ENCODE results near the gene TOMM22.

The TOMM22 gene

DNA sequence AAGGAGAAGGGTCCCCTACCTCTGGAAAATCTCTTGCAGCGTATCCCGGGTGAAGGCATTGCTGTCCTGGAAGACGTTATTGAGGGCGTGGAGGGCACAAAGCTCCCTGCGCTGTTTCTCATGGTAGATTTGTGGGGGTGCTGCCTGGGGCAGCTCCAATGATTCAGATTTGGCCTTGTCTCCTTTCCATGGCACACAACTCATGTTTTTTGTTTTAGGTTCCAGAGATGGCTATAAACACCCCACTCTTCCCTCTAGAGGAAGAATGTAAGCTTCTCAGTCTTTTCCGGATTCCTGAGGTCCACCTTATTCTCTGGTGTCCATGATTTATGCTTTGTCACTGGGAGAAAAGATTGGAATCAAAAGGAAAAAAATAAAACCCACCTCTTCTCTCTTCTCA is 18.0 kb downstream of the TOMM22 start:
- H3K27ac ChIP-seq: peak overlapping the region; percentile 87 to 97 (median 93); a peak in 21 of 22 replicates
- TF ChIP-seq Cebpa-rat (IDR thresholded peaks at IDR 0.05): no peak
- H3K4me1 ChIP-seq: peaks cover 49 to 70% (median 63%) of the 10 kb centered on the region in 10 experiments

DNA sequence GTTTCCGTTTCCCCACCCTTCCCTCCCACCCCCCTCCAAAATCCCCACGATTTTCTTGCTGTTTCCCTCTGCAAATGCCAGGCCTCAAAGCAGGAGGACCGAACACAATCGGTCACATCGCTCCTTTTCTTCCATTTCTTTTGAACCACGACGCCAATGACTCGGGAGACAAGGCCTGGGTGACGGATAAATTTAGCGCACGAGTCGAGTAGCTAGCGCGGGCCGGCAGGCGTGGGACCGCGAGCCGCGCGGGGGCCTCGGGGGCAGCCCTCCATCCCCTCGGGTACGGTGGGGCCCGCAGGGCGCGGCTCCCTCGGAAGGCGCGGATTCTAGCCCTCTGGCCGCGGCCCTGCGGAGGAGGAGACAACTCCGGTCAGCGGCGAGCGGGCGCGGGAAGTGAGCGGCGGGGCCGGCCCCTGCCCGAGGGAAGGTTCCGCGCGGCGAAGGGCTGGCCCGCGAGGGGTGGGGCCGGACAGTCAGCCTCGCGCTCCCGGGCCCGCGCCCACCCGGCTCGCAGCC is 18.6 kb downstream of the TOMM22 start:
- no peak for TF ChIP-seq Cebpa-rat (IDR thresholded peaks at IDR 0.05)
- H3K27me3 ChIP-seq: peaks cover 0 to 7% (median 0%) of the 10 kb centered on the region in 11 experiments; a peak in 2 of 22 replicates
- H3K9me3 ChIP-seq (replicated peaks in 1 of 11): no peaks in the 10 kb centered on the region
- peaks cover 4 to 41% (median 17%) of the 10 kb centered on the region in 11 experiments; a peak in 13 of 22 replicates for H4K20me1 ChIP-seq
- peak overlapping the region; percentile 87 to 97 (median 94) for H3K9ac ChIP-seq
- peak overlapping the region; percentile 74 to 91 (median 88) for H3K4me3 ChIP-seq
- H3K4me2 ChIP-seq: peak overlapping the region; percentile 90 to 99 (median 93)
- peak overlapping the region; percentile 87 to 97 (median 93) for H3K27ac ChIP-seq
- peaks cover 54 to 67% (median 65%) of the 10 kb centered on the region in 10 experiments for H3K4me1 ChIP-seq
- peaks cover 0 to 20% (median 6%) of the 10 kb centered on the region in 11 experiments; a peak in 8 of 22 replicates for H3K36me3 ChIP-seq

More for the DNA sequence above, 18.0 kb downstream of the TOMM22 start:
- Histone ChIP-seq H3K4me2 (peak overlapping the region; percentile 90 to 99 (median 93)), H3K36me3 (peaks cover 0 to 26% (median 11%) of the 10 kb centered on the region in 11 experiments; a peak in 11 of 22 replicates), H3K27me3 (peaks cover 0 to 7% (median 0%) of the 10 kb centered on the region in 11 experiments; a peak in 2 of 22 replicates), H3K9me3 (replicated peaks in 1 of 11) (no peaks in the 10 kb centered on the region), H3K9ac (peak overlapping the region; percentile 87 to 97 (median 94)), H3K4me3 (peak overlapping the region; percentile 74 to 91 (median 88)), H4K20me1 (peaks cover 4 to 46% (median 21%) of the 10 kb centered on the region in 11 experiments; a peak in 13 of 22 replicates)

DNA sequence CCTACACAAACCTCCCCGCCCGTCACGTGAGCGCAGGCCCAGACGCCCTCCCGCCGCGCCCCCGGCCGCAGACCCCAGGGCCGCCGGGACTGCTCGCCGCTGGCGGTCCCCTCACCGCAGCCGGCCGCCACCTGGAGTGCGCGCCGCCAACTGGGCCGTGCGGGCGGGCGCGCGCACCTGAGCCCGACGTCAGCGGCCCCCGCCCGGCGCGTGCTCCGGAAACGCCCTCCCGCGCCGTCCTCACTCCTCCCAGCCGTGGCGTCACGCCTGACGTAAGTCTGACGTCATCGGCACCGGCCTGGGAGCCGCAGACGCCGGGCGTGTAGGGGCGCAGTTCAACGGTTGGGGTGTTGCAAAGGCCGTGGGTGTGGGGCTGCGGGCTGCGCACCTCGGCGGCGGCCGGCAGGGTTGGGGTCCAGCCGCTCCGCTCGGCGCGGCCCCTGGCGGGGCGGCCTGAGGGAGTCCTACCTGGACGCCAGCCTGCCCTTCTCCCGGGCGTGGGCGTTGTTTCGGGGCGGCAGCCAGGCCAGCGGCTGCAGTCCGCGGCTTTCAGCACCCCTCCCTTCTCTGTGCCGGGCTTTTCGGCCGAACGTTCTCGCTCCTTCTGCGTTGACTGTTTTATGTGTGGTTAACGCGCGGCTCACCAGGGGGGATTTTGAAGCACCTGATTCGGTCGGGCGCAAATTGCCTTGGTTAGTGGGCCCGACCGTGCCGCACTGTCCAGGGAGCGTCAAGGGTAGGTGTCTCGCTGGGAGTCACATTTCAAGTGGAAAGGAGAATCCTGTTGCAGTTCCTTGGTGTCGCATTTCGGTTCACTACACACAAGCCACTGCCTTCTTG is 19.3 kb downstream of the TOMM22 start, which contains the start of gene JOSD1:
JOSD1 (minus strand) TSS at position 155 of the 840 bp plus-strand sequence. CDS start 956 bp downstream, outside the sequence.
- Histone ChIP-seq H3K27me3 (peaks cover 0 to 7% (median 0%) of the 10 kb centered on the region in 11 experiments; a peak in 2 of 22 replicates), H3K27ac (peak within 1 kb of the TSS; percentile 87 to 97 (median 93)), H3K9me3 (replicated peaks in 1 of 11) (no peaks in the 10 kb centered on the region), H3K4me3 (peak within 1 kb of the TSS; percentile 74 to 91 (median 88)), H3K4me2 (peak within 1 kb of the TSS; percentile 90 to 99 (median 93)), H3K36me3 (peaks cover 0 to 16% (median 4%) of the 10 kb centered on the region in 11 experiments; a peak in 6 of 22 replicates), H3K9ac (peak within 1 kb of the TSS; percentile 87 to 97 (median 94)), H4K20me1 (peaks cover 4 to 39% (median 16%) of the 10 kb centered on the region in 11 experiments; a peak in 13 of 22 replicates), H3K4me1 (peaks cover 53 to 67% (median 60%) of the 10 kb centered on the region in 10 experiments)
- no peak for TF ChIP-seq Cebpa-rat (IDR thresholded peaks at IDR 0.05)

DNA sequence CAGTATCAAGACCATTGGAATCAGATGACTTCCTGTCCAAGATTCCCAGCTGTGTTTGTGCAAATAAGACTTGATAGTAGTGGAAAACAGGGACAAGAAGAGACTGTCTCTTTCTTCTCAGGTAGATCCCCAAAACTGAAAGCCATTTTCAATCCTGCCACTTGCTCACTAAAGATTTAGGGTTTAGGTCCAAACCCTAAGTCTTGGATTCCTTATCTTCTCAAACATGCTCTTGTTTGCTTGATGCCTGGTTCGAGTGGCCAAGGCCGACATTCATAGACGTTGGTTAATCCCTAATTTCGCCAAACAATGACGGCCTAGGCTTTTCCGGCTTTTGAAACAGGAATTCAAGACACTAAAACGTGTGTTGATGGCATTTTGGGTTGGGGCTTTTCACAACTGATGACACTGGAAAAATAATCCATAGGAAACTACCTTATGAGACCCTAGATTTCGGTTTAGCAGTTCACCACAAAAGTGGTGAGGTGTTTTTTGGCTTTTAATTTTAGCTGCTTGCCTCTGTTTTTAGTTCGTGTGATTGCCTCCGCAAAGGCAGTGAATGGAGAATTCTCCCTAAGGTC is 23.0 kb downstream of the TOMM22 start:
- Histone ChIP-seq H4K20me1 (peaks cover 31 to 39% (median 37%) of the 10 kb centered on the region in 11 experiments), H3K9ac (peak overlapping the region; percentile 0 to 65 (median 51); a peak in 19 of 22 replicates), H3K27ac (peak overlapping the region in 10 of 11 experiments; percentile 14 to 63 (median 36); a peak in 14 of 22 replicates), H3K4me2 (peak overlapping the region; percentile 71 to 93 (median 82)), H3K36me3 (peaks cover 1 to 14% (median 4%) of the 10 kb centered on the region in 11 experiments; a peak in 17 of 22 replicates), H3K27me3 (peaks cover 0 to 7% (median 0%) of the 10 kb centered on the region in 11 experiments; a peak in 2 of 22 replicates), H3K9me3 (replicated peaks in 1 of 11) (no peaks in the 10 kb centered on the region), H3K4me3 (peak overlapping the region; percentile 43 to 62 (median 48); a peak in 17 of 20 replicates), H3K4me1 (peaks cover 44 to 64% (median 53%) of the 10 kb centered on the region in 10 experiments)
- TF ChIP-seq Cebpa-rat (IDR thresholded peaks at IDR 0.05): no peak

DNA sequence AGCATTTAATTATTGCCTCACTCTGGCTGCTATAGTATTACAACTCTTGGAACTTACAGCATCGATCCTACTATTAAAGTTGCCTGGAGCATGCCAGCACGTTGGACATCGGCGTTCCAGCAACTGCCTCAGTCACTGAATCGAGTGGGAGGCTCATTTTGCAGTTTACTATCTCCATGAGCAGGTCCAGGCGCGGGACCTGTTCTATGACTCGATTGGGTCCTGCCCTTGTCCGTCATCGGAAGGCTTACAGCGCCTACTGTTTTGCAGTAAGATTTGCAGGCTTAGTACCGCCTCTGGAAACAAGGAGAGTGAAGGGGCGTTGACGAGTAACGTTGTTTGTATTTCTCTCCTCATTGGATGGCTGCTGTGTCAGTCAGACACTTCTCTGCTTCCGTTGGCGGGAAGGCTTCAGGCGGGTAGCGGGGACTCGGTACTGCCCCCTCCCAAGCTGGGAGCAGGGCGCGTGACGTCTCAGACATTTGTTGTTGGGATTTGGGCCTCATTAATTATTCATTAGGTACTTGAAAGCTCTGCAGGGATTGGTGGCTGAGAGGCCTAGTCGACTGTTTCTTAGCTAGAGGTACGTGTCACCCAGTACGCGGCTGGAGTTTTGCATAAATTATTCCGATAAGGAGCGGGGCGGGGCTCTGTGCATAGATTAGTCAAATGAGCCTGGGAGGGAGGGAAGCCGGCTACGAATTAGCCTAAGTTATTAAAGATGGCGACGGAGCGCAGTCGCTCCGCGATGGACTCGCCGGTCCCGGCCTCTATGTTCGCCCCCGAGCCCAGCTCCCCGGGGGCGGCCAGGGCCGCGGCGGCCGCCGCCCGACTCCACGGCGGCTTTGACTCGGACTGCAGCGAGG is 23.7 kb downstream of the TOMM22 start, which contains the start of gene GTPBP1:
GTPBP1 (plus strand) TSS at position 710 of the 866 bp plus-strand sequence; CDS start at position 722, 12 bp downstream.
- H3K9me3 ChIP-seq (replicated peaks in 1 of 11): no peaks in the 10 kb centered on the region
- peak within 1 kb of the TSS; percentile 87 to 97 (median 93) for H3K4me2 ChIP-seq
- H3K4me3 ChIP-seq: peak within 1 kb of the TSS; percentile 88 to 99 (median 94)
- H3K27ac ChIP-seq: peak within 1 kb of the TSS; percentile 88 to 95 (median 94)
- TF ChIP-seq Cebpa-rat (IDR thresholded peaks at IDR 0.05): no peak
- H4K20me1 ChIP-seq: peaks cover 38 to 46% (median 44%) of the 10 kb centered on the region in 11 experiments
- H3K36me3 ChIP-seq: peaks cover 8 to 22% (median 11%) of the 10 kb centered on the region in 11 experiments; a peak in 17 of 22 replicates
- peak within 1 kb of the TSS; percentile 92 to 98 (median 95) for H3K9ac ChIP-seq
- H3K27me3 ChIP-seq: peaks cover 0 to 7% (median 0%) of the 10 kb centered on the region in 11 experiments; a peak in 2 of 22 replicates
- peaks cover 45 to 65% (median 56%) of the 10 kb centered on the region in 10 experiments for H3K4me1 ChIP-seq

DNA sequence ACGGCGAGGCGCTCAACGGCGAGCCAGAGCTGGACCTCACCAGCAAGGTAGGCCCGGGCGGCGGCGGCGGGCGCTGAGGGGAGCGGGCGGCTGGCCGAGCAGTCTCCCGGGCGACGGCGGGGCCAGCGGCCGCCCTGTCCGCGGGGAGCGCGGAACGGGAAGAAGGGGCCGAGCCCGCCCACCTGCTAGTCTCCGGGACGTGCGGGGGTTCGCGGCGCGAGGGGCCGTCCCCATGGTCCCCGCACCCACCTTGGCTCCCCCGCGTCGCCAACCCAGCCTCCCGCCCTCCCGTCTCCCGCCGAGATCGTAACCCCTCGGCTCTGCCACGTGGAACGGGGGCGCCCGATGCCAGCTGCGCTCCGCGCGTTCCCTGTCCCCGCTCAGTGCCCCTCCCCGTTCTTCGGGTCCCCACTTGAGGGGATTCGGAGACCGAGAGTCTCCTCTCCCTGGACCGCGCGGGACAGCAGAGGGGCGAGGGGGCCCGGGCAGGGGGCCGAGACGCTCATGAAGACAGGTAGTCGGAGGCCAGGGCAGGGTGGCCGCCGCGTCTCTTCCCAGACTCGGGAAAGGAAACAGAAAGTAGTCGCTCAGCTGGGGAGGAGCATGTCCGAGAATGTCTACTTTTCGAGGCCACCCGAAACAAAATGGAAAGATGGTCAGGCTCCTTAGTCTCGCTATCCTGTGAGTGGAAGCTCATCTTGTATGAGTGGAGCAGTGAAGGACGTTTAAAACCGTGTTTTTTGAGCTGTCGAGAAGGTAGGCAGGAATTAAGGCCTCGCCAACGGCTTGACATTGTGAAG is 24.5 kb downstream of the TOMM22 start:
- Histone ChIP-seq H3K27ac (peak overlapping the region; percentile 88 to 95 (median 94)), H4K20me1 (peaks cover 45 to 55% (median 50%) of the 10 kb centered on the region in 11 experiments), H3K9ac (peak overlapping the region; percentile 92 to 98 (median 95)), H3K36me3 (peaks cover 9 to 29% (median 19%) of the 10 kb centered on the region in 11 experiments; a peak in 19 of 22 replicates), H3K4me1 (peaks cover 45 to 62% (median 55%) of the 10 kb centered on the region in 10 experiments), H3K27me3 (peaks cover 0 to 5% (median 0%) of the 10 kb centered on the region in 11 experiments; a peak in 2 of 22 replicates), H3K4me2 (peak overlapping the region; percentile 87 to 97 (median 91)), H3K4me3 (peak overlapping the region; percentile 88 to 99 (median 94)), H3K9me3 (replicated peaks in 1 of 11) (no peaks in the 10 kb centered on the region)
- TF ChIP-seq Cebpa-rat (IDR thresholded peaks at IDR 0.05): no peak

DNA sequence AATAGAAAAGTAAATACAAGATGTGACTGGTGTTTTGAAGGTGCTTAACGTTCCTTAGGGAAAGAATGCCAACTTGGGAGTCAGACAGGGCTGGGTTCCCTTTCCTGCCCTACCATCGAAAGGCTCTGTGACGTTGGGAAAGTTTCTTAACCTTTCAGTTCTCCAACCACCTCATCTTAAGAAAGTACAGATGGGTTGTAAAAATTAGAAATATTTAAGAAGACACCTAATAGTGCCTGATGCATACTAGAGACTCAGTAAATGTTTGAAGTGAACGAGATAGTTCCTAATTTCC is 25.1 kb downstream of the TOMM22 start:
- Histone ChIP-seq H3K4me3 (peak overlapping the region; percentile 88 to 99 (median 94)), H3K27ac (peak overlapping the region in 10 of 11 experiments; percentile 90 to 95 (median 94); a peak in 20 of 22 replicates), H4K20me1 (peaks cover 50 to 60% (median 55%) of the 10 kb centered on the region in 11 experiments), H3K4me1 (peaks cover 39 to 56% (median 49%) of the 10 kb centered on the region in 10 experiments), H3K9ac (peak overlapping the region; percentile 92 to 98 (median 95)), H3K9me3 (replicated peaks in 1 of 11) (no peaks in the 10 kb centered on the region), H3K36me3 (peaks cover 9 to 34% (median 25%) of the 10 kb centered on the region in 11 experiments; a peak in 20 of 22 replicates), H3K4me2 (peak overlapping the region; percentile 87 to 97 (median 91)), H3K27me3 (no peaks in the 10 kb centered on the region)
- no peak for TF ChIP-seq Cebpa-rat (IDR thresholded peaks at IDR 0.05)
